GM23338 (cell line): ENCODE results near the gene ZNF782. TPM values are rescaled to one million over a fixed set of nuclear protein-coding genes. Genes with fewer than 3 reads are reported as not detected.

Source experiments
- EZH2 ChIP-seq: fragments of 200-600 bp; sonication (generic); IDR thresholded peaks from one replicate; pipeline ENCODE4 v1.8.0; 2017; ENCODE audit warnings: antibody characterized with exemption, mild to moderate bottlenecking, low read depth; ENCODE audit not compliant: unreplicated experiment
- EZH2phosphoT487 ChIP-seq: fragments of 200-600 bp; sonication (generic); IDR thresholded peaks from one replicate; pipeline ENCODE4 v1.8.1; 2018; ENCODE audit warnings: antibody characterized with exemption; ENCODE audit not compliant: unreplicated experiment
- JUNB ChIP-seq: IDR thresholded peaks from one replicate; pipeline ENCODE4 v1.6.1; 2016; ENCODE audit warnings: antibody characterized with exemption; ENCODE audit not compliant: unreplicated experiment
- NANOG ChIP-seq: IDR thresholded peaks from 2 replicates; pipeline ENCODE4 v1.6.1; 2016; ENCODE audit warnings: antibody characterized with exemption, borderline replicate concordance
- REST ChIP-seq: IDR thresholded peaks from one replicate; pipeline ENCODE4 v1.6.1; 2018; ENCODE audit warnings: antibody characterized with exemption; ENCODE audit not compliant: unreplicated experiment
- ZNF114 ChIP-seq: fragments of 250-450 bp; sonication (Bioruptor Pico); IDR thresholded peaks from 2 replicates; pipeline ENCODE4 v1.5.0; 2020; ENCODE audit warnings: mild to moderate bottlenecking, moderate library complexity
- ZNF331 ChIP-seq: fragments of 250-450 bp; sonication (Bioruptor Pico); IDR thresholded peaks from 2 replicates; pipeline ENCODE4 v1.5.0; 2020; ENCODE audit warnings: low read depth, mild to moderate bottlenecking, moderate library complexity
- ZNF462 ChIP-seq: fragments of 250-450 bp; sonication (Bioruptor Pico); IDR thresholded peaks from 2 replicates; pipeline ENCODE4 v1.5.0; 2020; ENCODE audit warnings: mild to moderate bottlenecking, moderate library complexity
- polyA plus RNA-seq: library from polyadenylated mRNA; unstranded; fragments of >200 nt; fragmentation: Nextera tagmentation; extraction: Ambion mirVana; gene quantifications from 2 replicates; pipeline ENCODE4 v1.2.1, GENCODE V29; 2016
- total RNA-seq: library from RNA; depleted of rRNA; stranded (reverse); fragments of >200 nt; shearing (Covaris generic); gene quantifications from 2 replicates; pipeline ENCODE4 v1.2.3, GENCODE V29; 2014

The ZNF782 gene
- total and polyA plus RNA-seq, 2 experiments from 2014 or later = 2.1 to 5.0 TPM

- TF ChIP-seq ZNF462 (CRISPR knock-in tag) = no peak
- TF ChIP-seq ZNF114 (CRISPR knock-in tag) = no peak
- no peak for TF ChIP-seq EZH2
- TF ChIP-seq ZNF331 (CRISPR knock-in tag) = no peak
- no peak for TF ChIP-seq EZH2phosphoT487
- TF ChIP-seq JUNB = no peak
- no peak for TF ChIP-seq NANOG
- no peak for TF ChIP-seq REST
These were observed 21.3 kb upstream of the ZNF782 start (continued) for GRCh38 chr9:96875461-96876142.
